Pulmonary artery endothelial cell (primary cell): Measurements from ENCODE around the gene PRR15. TPM values are rescaled to one million over a fixed set of nuclear protein-coding genes. Genes with fewer than 3 reads are reported as not detected.
"Not testable (repeated sequence)": the region's sequence is repeated elsewhere in the genome, so short reads cannot be mapped to it uniquely, and the experiment has no call there.

Source experiments
- DNase-seq: peaks from one replicate; pipeline ENCODE4 v3.0.0-alpha.2; 2011; ENCODE audit warnings: low read depth, low spot score
- total RNA-seq: library from RNA; depleted of rRNA; stranded (reverse); fragments of >200 nt; gene quantifications from 2 replicates; pipeline ENCODE4 v1.2.3, GENCODE V29; 2014

The PRR15 gene
- total RNA-seq: 3.2 and 5.8 TPM in 2 replicates

DNA sequence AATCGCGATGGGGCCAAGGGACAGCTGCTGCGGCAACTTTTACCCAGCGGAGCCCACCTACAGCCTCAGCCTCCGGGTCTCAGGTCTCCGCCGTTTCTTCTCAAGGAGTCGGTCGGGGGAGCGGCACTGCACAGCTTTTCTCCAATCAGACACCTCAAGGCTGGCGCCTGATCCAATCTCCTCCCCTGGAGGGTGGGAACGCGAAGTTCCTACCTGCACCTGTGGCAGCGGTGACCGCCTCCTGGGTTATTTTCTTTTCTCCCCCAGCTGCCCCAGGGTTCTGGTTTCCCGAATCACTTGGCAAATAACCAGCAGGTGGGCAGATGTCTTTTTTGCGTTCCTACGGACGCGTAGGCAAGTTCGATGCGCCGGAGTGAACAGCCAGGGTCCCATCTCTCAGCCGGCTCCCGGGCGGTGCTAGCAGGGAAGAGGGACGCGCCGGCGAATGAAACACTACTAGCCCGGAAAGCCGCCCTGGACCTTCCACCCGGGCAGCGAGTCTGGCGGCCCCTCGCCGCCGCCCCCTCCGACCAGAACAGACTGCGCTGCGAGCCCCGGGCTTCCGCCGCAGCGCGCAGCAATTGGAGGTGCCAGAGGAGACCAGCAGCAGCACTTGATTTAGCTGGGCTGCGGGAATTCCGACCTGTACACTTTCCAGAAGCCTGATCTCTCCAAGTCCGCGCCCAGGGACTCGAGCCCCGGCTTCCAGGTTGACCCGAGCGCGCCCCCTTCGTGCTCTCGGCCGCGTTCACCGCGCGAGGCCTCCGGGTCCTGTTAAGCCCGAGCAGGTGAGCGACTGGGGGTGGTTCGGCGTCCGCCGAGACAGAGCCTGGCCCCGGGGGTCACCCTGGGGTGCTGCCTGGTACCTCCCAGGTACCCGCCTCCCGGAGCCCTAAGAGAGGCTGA lies at the start of gene PRR15:
TSS of gene PRR15 (plus strand) at position 246 of the 906 bp plus-strand sequence. CDS start 2,495 bp downstream, outside the sequence.
- no peak for DNase-seq

DNA sequence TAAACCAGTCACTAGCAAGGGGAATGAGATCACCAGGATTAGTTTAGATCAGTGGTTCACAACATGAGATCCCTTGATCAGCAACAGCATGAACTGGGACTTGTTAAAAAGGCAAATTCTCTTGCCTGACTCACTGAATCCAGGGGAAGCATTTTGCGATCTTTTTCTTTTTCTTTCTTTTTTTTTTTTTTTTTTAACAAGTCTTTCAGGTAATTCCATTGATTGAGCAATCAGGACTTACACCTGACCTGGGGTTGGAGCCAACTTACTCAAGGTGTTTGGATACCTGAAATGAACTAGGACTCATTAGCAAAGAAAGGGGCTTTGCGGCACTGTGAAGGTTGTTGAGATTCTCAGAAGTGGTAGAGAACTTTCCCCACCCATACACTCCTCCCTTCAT lies 47.1 kb upstream of the PRR15 start:
- no peak for DNase-seq

GRCh38 chr7:29518616-29519015 lies 45.0 kb upstream of the PRR15 start:
- DNase-seq: no peak

GRCh38 chr7:29523728-29524127 lies 39.9 kb upstream of the PRR15 start:
- no peak for DNase-seq

- no peak for DNase-seq
Observed at GRCh38 chr7:29527505-29528108, 36.0 kb upstream of the PRR15 start.

GRCh38 chr7:29528526-29528925 lies 35.1 kb upstream of the PRR15 start:
- DNase-seq: not testable (repeated sequence)

DNA sequence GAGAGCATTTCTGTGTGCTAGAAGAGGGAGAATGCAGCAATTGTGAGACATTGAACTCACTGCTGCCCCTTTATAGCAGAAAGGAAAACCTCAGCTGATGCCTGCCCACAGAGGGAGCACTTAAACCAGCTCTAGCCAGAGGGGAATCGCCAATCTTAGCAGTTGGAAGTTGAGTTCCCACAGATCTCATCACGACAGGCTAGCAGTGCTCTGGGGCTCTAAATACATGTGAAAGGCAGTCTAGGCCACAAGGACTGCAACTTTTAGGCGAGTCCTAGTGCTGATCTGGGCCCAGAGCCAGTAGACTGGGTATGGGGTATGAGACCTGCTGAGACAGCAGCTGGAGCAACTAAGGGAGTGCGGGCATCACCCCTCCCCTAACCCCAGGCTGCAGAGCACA lies 25.2 kb upstream of the PRR15 start:
- no peak for DNase-seq

DNA sequence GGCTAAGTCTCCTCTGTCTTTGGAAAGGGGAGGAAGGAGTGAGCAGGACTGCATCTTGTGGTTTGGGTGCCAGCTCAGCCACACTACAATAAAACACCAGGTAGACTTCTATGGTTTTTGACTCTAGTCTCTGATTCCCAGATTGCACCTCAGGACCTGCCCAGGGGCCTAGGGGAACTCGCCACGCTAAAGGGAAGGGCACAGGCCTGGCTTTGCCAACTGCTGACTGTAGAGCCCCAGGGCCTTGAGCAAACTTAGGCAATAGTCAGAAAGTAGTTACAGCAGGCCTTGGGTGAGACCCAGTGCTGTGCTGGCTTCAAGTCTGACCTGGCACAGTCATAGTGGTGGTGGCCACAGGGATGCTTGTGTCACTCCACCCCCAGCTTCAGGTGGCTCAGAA lies 24.2 kb upstream of the PRR15 start:
- no peak for DNase-seq

- no peak for DNase-seq
Observed at GRCh38 chr7:29547421-29547820, 16.2 kb upstream of the PRR15 start.

DNA sequence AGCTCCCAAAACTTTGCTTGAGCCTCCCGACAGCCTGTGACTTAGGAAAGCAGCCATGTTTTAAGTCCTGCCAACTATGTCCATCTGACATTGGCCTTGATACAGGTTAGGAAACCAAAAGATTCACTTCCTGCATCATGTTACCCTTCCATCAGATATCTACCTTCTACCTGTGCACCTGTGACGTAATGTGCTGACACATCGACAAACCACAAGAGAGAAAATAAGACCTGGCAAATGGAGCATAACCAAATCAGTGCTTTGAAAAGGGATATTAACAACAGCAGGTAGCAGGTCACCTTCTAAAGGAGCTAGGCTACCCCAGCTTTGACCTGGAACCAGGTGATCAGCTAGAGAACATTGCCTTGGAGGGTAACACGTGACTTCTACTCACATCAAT lies 14.8 kb upstream of the PRR15 start:
- no peak for DNase-seq

GRCh38 chr7:29552392-29552791 lies 11.2 kb upstream of the PRR15 start:
- no peak for DNase-seq

GRCh38 chr7:29555061-29555460 lies 8.6 kb upstream of the PRR15 start:
- DNase-seq: no peak

- DNase-seq: no peak
Observed at GRCh38 chr7:29556405-29557195, 7.0 kb upstream of the PRR15 start.

GRCh38 chr7:29557954-29558353 lies 5.7 kb upstream of the PRR15 start:
- DNase-seq: no peak

DNA sequence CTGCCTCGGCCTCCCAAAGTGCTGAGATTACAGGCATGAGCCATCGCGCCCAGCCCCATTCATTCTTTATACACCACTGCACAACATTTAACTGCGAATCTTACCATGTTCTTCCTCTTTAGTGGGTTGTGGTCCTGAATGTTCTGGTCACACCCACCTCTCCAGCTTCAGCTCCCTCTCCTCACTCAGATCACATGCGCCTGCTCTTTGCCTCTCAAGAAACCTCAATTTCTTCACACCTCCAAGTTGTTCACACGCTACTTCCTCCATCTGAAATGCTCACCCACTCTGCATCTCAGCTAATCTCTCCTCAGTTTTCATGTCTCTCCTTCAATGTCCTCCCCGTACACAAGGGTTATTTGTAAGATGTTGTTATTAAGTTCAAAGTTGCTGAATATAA lies 2.4 kb upstream of the PRR15 start:
- no peak for DNase-seq

DNA sequence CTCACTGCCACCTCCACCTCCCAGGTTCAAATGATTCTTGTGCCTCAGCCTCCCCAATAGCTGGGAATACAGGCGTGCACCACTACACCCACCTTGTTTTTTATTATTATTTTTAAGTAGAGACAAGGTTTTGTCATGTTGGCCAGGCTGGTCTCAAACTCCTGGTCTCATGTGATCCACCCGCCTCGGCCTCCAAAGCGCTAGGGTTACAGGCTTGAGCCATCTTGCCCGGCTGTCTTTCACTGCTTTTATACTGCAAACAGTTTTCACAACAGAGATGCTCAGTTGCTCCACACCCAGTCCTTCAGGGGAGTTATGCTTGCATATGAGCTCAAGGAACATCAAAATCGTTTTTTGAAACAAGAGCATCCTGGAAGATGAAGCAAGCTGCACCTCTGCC lies 1.3 kb upstream of the PRR15 start:
- no peak for DNase-seq

GRCh38 chr7:29564496-29565223 lies 1.0 kb downstream of the PRR15 start:
- no peak for DNase-seq

- no peak for DNase-seq
Observed at GRCh38 chr7:29565224-29565630, 1.6 kb downstream of the PRR15 start.

DNA sequence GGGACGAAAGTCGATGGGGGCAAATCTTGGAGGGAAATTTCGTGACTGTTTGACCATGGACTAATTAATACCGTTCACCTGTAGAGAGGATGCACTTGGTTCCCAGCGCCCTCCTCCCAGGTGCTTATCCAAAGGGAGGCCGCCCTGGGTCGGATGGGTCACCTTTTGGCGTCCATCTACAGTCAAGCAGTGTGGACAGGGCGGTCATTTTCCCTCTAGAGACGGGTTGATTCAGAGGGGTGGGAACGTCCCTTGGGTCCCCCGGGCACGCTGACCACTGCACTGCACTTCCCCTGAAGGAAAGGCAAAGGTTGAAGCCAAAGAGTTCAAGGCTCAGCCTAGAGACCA lies 2.0 kb downstream of the PRR15 start:
- DNase-seq: no peak

- DNase-seq: no peak
Observed at GRCh38 chr7:29565982-29566746, 2.5 kb downstream of the PRR15 start.

DNA sequence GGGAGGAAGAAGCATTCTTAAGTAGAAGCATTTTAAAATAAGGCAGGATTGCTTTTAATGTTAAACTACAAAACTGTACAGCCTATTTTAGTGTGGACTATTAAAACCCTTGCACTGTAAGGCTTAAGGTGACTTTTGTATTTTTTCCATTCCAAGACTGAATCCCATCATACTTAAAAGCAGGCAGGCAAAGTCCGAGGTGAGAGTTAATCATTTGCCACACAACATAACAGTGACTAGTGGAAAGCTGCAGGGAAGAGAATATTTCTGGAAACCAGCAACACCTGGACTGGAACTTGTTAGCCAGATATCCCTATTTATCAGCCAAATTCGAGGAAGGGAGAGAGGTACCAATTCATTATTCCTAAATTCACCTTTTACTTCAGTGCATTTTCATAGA lies 3.5 kb downstream of the PRR15 start:
- DNase-seq: no peak
